Karpas-422 (cell line): Measurements from ENCODE around the gene RAPGEF2. TPM values are rescaled to one million over a fixed set of nuclear protein-coding genes. Genes with fewer than 3 reads are reported as not detected.
"Not testable (repeated sequence)": the region's sequence is repeated elsewhere in the genome, so short reads cannot be mapped to it uniquely, and the experiment has no call there.

Experiments
- DNase-seq: peaks from one replicate; pipeline ENCODE4 v3.0.0-alpha.2; 2015
- H2AFZ ChIP-seq: fragments of 200-600 bp; sonication (generic); 2 replicates; pipeline ENCODE4 v1.6.1; 2014; ENCODE audit warnings: antibody characterized with exemption, low read length, mixed read lengths
- H3K27ac ChIP-seq: fragments of 200-600 bp; sonication (generic); 2 replicates; pipeline ENCODE4 v1.5.1; 2014; ENCODE audit warnings: mild to moderate bottlenecking, low read length, moderate library complexity
- H3K27me3 ChIP-seq: fragments of 200-600 bp; sonication (generic); 2 replicates; pipeline ENCODE4 v1.6.1; 2014; ENCODE audit warnings: low read length, mixed read lengths
- H3K36me3 ChIP-seq: fragments of 200-600 bp; sonication (generic); 2 replicates; pipeline ENCODE4 v1.6.1; 2014; ENCODE audit warnings: low read length, mixed read lengths; ENCODE audit not compliant: insufficient read depth
- H3K4me1 ChIP-seq: fragments of 200-600 bp; sonication (generic); 2 replicates; pipeline ENCODE4 v1.6.1; 2014; ENCODE audit warnings: mild to moderate bottlenecking, low read length, mixed read lengths
- H3K4me2 ChIP-seq: fragments of 200-600 bp; sonication (generic); 2 replicates; pipeline ENCODE4 v1.6.1; 2014; ENCODE audit warnings: low read length, low read depth, mild to moderate bottlenecking; ENCODE audit not compliant: poor library complexity, severe bottlenecking
- H3K4me3 ChIP-seq: fragments of 200-600 bp; sonication (generic); 2 replicates; pipeline ENCODE4 v1.5.1; 2014; ENCODE audit warnings: mild to moderate bottlenecking, antibody characterized with exemption, low read length, mixed read lengths
- H3K79me2 ChIP-seq: fragments of 200-600 bp; sonication (generic); 2 replicates; pipeline ENCODE4 v1.6.1; 2014; ENCODE audit warnings: mild to moderate bottlenecking, low read length, mixed read lengths
- H3K9ac ChIP-seq: fragments of 200-600 bp; sonication (generic); 2 replicates; pipeline ENCODE4 v1.6.0; 2014; ENCODE audit warnings: low read length
- H3K9me2 ChIP-seq: fragments of 200-600 bp; sonication (generic), shearing (Covaris generic); replicated peaks from 2 replicates; pipeline ENCODE4 v1.6.0; 2014; ENCODE audit warnings: mild to moderate bottlenecking, low read length, moderate library complexity; ENCODE audit not compliant: insufficient read depth
- H3K9me3 ChIP-seq: fragments of 300-700, 200-600 bp; sonication (generic); 2 replicates; pipeline ENCODE4 v1.6.1; 2014; ENCODE audit warnings: low read length, mixed read lengths
- H4K20me1 ChIP-seq: fragments of 200-600 bp; sonication (generic); 2 replicates; pipeline ENCODE4 v1.6.1; 2014; ENCODE audit warnings: mild to moderate bottlenecking, antibody characterized with exemption, low read length, low read depth; ENCODE audit not compliant: insufficient read depth
- total RNA-seq: library from RNA; depleted of rRNA; stranded (reverse); fragments of >200 nt; shearing (Covaris generic); gene quantifications from 2 replicates; pipeline ENCODE4 v1.2.3, GENCODE V29; 2014; ENCODE audit warnings: low replicate concordance

Gene RAPGEF2
- total RNA-seq, 1 experiment from 2014 or later = 5.4 TPM

DNA sequence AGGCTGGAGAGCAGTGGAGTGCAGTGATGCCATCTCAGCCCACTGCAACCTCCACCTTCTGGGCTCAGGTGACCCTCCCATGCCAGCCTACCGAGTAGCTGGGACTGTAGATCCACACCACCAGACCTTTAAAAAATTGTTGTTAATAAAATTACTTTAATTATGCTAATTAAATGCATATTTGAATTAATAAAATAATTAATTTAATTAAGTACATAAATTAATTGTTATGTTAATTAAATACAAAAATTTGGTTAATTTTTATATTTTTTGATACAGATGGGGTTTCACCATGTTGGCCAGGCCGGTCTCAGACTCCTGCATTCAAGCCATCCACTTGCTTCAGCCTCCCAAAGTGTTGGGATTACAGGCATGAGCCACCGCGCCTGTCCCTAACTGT, 12.6 kb upstream of the RAPGEF2 start:
- no peak overlapping the region for H3K4me3 ChIP-seq
- H3K79me2 ChIP-seq = no peaks in the 10 kb centered on the region
- DNase-seq = no peak
- H3K4me1 ChIP-seq = no peaks in the 10 kb centered on the region
- no peak overlapping the region for H2AFZ ChIP-seq
- no peak overlapping the region for H3K9ac ChIP-seq
- H3K9me2 ChIP-seq = no peaks in the 10 kb centered on the region
- H3K27ac ChIP-seq = no peak overlapping the region
- H4K20me1 ChIP-seq = no peaks in the 10 kb centered on the region
- H3K4me2 ChIP-seq = no peak overlapping the region
- no peaks in the 10 kb centered on the region for H3K27me3 ChIP-seq
- no peaks in the 10 kb centered on the region for H3K36me3 ChIP-seq
- H3K9me3 ChIP-seq = no peaks in the 10 kb centered on the region

DNA sequence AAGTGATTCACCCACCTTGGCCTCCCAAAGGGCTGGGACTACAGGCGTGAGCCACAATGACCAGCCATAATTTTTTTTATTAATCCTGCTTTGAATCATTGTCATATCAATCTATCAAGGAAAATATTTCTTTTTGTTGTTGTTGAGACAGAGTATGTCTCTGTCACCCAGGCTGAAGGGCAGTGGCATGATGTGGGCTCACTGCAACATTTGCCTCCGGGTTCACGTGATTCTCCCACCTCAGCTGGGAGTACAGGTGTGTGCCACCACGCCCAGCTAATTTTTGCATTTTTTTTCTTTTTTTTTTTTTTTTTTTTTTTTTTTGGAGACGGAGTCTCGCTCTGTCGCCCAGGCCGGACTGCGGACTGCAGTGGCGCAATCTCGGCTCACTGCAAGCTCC, 8.7 kb upstream of the RAPGEF2 start:
- not testable (repeated sequence) for H3K27ac ChIP-seq

DNA sequence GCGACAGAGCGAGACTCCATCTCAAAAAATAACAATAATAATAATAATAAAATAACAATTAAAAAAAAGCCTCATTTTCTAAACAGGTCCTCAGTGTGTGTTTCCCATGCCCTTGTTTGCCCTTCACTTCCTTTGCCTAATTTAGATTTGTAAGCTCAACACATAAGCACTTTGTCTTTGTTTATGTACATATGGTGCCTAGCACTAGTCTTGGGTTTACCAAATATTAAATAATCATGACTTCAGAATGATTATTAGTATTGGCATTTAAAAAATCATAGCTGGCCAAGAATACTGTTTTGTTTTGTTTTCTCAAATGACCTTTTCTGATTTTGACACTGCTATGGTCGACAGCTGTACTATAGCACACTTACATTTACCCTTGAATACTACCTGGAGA, 6.4 kb upstream of the RAPGEF2 start:
- Histone ChIP-seq H3K4me2 (no peak overlapping the region), H3K9ac (no peak overlapping the region), H4K20me1 (no peaks in the 10 kb centered on the region), H3K27ac (no peak overlapping the region), H3K4me3 (no peak overlapping the region), H3K4me1 (no peaks in the 10 kb centered on the region), H2AFZ (no peak overlapping the region), H3K9me3 (no peaks in the 10 kb centered on the region), H3K36me3 (no peaks in the 10 kb centered on the region), H3K27me3 (no peaks in the 10 kb centered on the region), H3K79me2 (no peaks in the 10 kb centered on the region), H3K9me2 (no peaks in the 10 kb centered on the region)
- no peak for DNase-seq

More for the DNA sequence above, 8.7 kb upstream of the RAPGEF2 start:
- H4K20me1 ChIP-seq, H3K79me2 ChIP-seq, H3K9me3 ChIP-seq, H3K9ac ChIP-seq, H3K27me3 ChIP-seq, H3K4me3 ChIP-seq, DNase-seq, H3K4me2 ChIP-seq, H2AFZ ChIP-seq, H3K9me2 ChIP-seq, H3K36me3 ChIP-seq, H3K4me1 ChIP-seq: not testable (repeated sequence)

DNA sequence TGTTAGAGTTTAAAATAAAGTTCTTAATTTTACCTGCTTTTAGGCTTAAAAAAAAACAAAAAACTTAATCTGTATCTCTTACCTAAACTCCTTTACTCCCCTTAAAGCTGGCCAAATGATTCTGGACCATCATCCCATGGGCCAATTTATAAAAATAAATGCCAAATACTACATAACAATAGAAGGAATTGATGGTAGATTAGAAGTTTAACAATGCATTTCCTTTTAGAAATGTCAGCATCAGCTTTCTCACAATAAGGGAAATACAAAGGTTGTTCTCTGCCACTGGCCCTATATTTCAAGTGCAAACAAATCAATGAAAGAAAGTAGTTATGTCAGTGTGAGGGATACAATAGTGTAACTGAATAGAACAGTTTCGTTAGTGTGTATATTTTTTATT, 5.7 kb upstream of the RAPGEF2 start:
- Histone ChIP-seq H3K9me2 (no peaks in the 10 kb centered on the region), H3K9ac (no peak overlapping the region), H3K4me3 (no peak overlapping the region), H3K27ac (no peak overlapping the region), H4K20me1 (no peaks in the 10 kb centered on the region), H3K79me2 (no peaks in the 10 kb centered on the region), H3K4me2 (no peak overlapping the region), H2AFZ (no peak overlapping the region), H3K4me1 (peaks cover under 1% of the 10 kb centered on the region; the same call in 1 of the 2 replicates), H3K9me3 (no peaks in the 10 kb centered on the region), H3K27me3 (no peaks in the 10 kb centered on the region), H3K36me3 (no peaks in the 10 kb centered on the region)
- no peak for DNase-seq

DNA sequence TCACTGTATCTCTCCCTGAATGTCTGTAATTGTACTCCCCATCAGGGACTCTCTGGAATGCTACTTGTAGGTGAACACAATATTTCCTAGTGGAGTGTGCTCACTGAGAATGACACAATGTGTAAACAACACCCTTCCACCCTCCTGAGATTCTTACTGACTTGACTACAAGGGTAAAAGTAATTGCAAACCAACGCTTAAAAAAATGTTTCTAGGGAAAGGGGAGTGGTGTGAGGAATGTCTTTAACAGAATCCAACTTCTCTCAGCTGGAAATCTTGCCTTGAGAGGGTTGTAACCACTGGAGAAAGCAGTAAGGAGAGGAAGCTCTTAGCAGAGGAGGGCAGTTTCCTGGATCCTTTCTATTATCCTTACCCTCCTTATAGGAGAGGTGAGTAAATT, 5.1 kb upstream of the RAPGEF2 start:
- no peak overlapping the region for H3K4me3 ChIP-seq
- no peaks in the 10 kb centered on the region for H3K9me2 ChIP-seq
- no peaks in the 10 kb centered on the region for H3K79me2 ChIP-seq
- H3K9ac ChIP-seq = no peak overlapping the region
- no peaks in the 10 kb centered on the region for H3K36me3 ChIP-seq
- H3K4me1 ChIP-seq = peaks cover 6% of the 10 kb centered on the region
- H2AFZ ChIP-seq = no peak overlapping the region
- no peak overlapping the region for H3K27ac ChIP-seq
- no peaks in the 10 kb centered on the region for H3K9me3 ChIP-seq
- no peaks in the 10 kb centered on the region for H3K27me3 ChIP-seq
- no peak overlapping the region for H3K4me2 ChIP-seq
- DNase-seq = no peak
- no peaks in the 10 kb centered on the region for H4K20me1 ChIP-seq

DNA sequence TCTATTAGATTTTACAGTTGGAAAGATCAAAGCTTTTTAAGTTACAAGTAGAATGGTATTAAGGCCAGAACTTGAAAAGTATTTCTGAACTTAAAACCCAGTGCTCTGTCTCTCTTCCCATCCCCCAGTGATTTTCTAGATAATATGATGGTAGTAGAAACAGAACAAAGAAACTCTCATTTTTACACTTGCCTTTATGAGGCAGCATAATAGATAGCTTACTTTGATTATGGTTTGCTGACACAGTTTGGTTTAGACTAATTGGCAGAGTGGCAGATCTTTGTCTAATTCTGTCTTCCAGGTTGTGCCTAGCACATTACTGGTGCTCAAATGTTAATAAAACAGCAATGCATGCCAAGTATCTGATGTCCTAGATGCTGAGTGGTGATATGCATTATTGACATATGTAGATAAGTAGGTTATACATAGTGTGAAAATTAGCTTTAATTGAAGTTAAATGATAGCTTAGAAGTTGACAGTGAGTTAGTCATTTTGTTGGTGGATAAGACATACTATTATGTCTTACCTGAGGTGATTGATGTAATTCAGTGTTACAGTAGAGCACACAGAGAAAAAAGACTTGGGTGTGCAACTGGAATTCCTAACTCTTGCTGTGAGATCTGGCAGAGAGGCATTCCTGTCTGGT, 4.3 kb upstream of the RAPGEF2 start:
- H3K36me3 ChIP-seq = no peaks in the 10 kb centered on the region
- H3K4me1 ChIP-seq = peaks cover 7% of the 10 kb centered on the region
- H3K9ac ChIP-seq = no peak overlapping the region
- DNase-seq = no peak
- H3K27me3 ChIP-seq = no peaks in the 10 kb centered on the region
- H3K9me3 ChIP-seq = no peaks in the 10 kb centered on the region
- H2AFZ ChIP-seq = no peak overlapping the region
- no peaks in the 10 kb centered on the region for H3K79me2 ChIP-seq
- H4K20me1 ChIP-seq = no peaks in the 10 kb centered on the region
- no peak overlapping the region for H3K4me2 ChIP-seq
- H3K4me3 ChIP-seq = no peak overlapping the region
- no peaks in the 10 kb centered on the region for H3K9me2 ChIP-seq
- no peak overlapping the region for H3K27ac ChIP-seq

DNA sequence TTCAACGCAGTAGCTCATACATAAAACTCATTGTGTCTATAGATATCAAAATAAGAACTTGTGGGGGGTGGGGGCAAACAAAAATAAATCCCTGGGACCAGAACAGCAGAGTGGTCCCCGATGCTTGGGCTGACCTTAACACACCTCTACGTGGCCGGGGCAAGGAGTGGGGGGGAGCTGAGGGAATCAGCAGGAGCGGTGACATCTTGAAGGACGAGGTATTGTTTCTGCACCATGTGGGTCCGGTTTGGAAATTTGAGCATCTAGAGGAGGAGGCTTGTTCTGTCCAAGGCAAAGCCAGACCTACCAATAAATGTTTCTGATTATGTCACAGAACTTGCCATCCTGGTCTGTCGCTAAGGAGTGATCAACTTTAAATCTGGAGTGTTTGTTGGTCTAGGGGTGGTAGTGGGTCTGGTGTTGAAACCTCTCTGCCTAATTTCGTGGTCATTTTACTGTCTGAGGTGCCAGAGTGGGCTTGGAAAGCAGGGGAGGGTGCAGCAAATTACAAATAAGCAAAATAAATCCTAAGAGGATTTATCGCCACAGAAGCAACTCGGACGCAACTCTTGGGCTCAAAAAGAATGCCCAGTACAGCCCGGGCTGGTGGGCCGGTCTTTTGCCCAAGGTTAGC, 774 bp upstream of the RAPGEF2 start:
- Histone ChIP-seq H3K9ac (no peak overlapping the region), H3K27ac (no peak overlapping the region)

DNA sequence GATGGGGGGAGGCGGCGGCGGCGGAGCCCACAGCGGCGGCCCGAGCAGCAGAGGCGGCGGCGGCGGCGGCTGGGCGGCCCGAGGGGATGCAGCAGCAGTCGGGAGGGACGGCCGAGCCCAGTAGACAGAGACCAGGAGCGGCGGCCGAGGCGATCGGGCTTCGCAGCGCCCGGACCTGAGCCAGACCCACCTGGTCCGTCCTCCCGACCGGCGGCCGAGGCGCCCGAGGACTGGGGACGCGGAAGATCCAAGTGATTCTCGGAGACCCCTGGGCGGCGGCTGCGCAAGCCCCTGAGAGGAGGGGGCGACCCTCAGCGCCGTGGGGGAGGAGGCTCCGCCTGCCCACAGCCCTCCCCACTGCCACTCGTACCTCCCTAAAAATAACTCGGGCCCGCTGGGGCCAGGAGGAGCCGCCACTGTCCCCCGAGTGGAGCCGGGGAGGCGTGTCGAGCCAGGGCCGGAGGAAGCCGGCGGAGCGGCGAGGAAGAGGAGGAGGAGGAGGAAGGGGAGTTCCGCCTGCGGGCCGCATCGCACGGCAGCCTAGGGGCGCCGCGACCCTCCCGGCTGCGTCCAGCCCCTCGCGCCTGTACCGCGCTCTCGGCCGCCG, 608 bp downstream of the RAPGEF2 start:
- no peaks in the 10 kb centered on the region for H3K36me3 ChIP-seq
- H3K9me2 ChIP-seq = no peaks in the 10 kb centered on the region
- H2AFZ ChIP-seq = peak overlapping the region; percentile 93
- H3K79me2 ChIP-seq = no peaks in the 10 kb centered on the region
- peaks cover 16% of the 10 kb centered on the region for H3K4me1 ChIP-seq
- peak overlapping the region; percentile 90 for H3K4me3 ChIP-seq
- no peaks in the 10 kb centered on the region for H3K27me3 ChIP-seq
- H4K20me1 ChIP-seq = peaks cover 16% of the 10 kb centered on the region
- H3K9me3 ChIP-seq = no peaks in the 10 kb centered on the region
- H3K27ac ChIP-seq = no peak overlapping the region
- DNase-seq = peak; percentile 69
- peak overlapping the region; percentile 80 for H3K9ac ChIP-seq
- H3K4me2 ChIP-seq = peak overlapping the region; percentile 100

More for the DNA sequence above, 774 bp upstream of the RAPGEF2 start:
- no peaks in the 10 kb centered on the region for H3K36me3 ChIP-seq
- H2AFZ ChIP-seq = no peak overlapping the region
- DNase-seq = no peak
- H3K27me3 ChIP-seq = no peaks in the 10 kb centered on the region
- peak overlapping the region; percentile 90; the same call in 1 of the 2 replicates for H3K4me3 ChIP-seq
- H3K9me2 ChIP-seq = no peaks in the 10 kb centered on the region
- H3K9me3 ChIP-seq = no peaks in the 10 kb centered on the region
- H4K20me1 ChIP-seq = peaks cover 12% of the 10 kb centered on the region
- H3K4me2 ChIP-seq = peak overlapping the region; percentile 100
- peaks cover 16% of the 10 kb centered on the region for H3K4me1 ChIP-seq
- no peaks in the 10 kb centered on the region for H3K79me2 ChIP-seq
